GM06990 (cell line): ENCODE results near the gene ESR1.

Source experiments
- DNase-seq: peaks from one replicate; pipeline ENCODE4 v3.0.0-alpha.2; 2011; ENCODE audit not compliant: insufficient read length; ENCODE audit errors: extremely low read depth
- H3K27me3 ChIP-seq: replicated peaks from 2 replicates; pipeline ENCODE4 v1.6.0; 2011; ENCODE audit warnings: low read length; ENCODE audit not compliant: control insufficient read depth, insufficient read depth
- H3K36me3 ChIP-seq: 2 replicates; pipeline ENCODE4 v1.5.1; 2011; ENCODE audit warnings: low read length; ENCODE audit not compliant: control insufficient read depth, insufficient read depth
- H3K4me3 ChIP-seq: replicated peaks from 2 replicates; pipeline ENCODE4 v1.5.1; 2011; ENCODE audit warnings: low read depth, mild to moderate bottlenecking, control low read depth, low read length
- TF ChIP-seq, protein P1 (sequence below): IDR thresholded peaks from 2 replicates; pipeline ENCODE4 v1.5.1; 2011; ENCODE audit warnings: low read length, control low read depth, mild to moderate bottlenecking, inconsistent platforms; ENCODE audit not compliant: insufficient read depth, poor library complexity, severe bottlenecking

ESR1 gene

GRCh38 chr6:151805286-151805840 lies 2.1 kb upstream of the ESR1 start:
- TF ChIP-seq, protein P1, sequence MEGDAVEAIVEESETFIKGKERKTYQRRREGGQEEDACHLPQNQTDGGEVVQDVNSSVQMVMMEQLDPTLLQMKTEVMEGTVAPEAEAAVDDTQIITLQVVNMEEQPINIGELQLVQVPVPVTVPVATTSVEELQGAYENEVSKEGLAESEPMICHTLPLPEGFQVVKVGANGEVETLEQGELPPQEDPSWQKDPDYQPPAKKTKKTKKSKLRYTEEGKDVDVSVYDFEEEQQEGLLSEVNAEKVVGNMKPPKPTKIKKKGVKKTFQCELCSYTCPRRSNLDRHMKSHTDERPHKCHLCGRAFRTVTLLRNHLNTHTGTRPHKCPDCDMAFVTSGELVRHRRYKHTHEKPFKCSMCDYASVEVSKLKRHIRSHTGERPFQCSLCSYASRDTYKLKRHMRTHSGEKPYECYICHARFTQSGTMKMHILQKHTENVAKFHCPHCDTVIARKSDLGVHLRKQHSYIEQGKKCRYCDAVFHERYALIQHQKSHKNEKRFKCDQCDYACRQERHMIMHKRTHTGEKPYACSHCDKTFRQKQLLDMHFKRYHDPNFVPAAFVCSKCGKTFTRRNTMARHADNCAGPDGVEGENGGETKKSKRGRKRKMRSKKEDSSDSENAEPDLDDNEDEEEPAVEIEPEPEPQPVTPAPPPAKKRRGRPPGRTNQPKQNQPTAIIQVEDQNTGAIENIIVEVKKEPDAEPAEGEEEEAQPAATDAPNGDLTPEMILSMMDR = no peak
- no peak for DNase-seq
- Histone ChIP-seq H3K4me3 (no peak overlapping the region), H3K27me3 (peaks cover 4% of the 10 kb centered on the region; the same call in 1 of the 2 replicates), H3K36me3 (no peaks in the 10 kb centered on the region)

GRCh38 chr6:151806757-151807512 lies 547 bp upstream of the ESR1 start:
- H3K4me3 ChIP-seq = no peak overlapping the region
- no peaks in the 10 kb centered on the region for H3K36me3 ChIP-seq
- DNase-seq = no peak
- TF ChIP-seq, protein P1 = no peak
- peaks cover 4% of the 10 kb centered on the region; the same call in 1 of the 2 replicates for H3K27me3 ChIP-seq

DNA sequence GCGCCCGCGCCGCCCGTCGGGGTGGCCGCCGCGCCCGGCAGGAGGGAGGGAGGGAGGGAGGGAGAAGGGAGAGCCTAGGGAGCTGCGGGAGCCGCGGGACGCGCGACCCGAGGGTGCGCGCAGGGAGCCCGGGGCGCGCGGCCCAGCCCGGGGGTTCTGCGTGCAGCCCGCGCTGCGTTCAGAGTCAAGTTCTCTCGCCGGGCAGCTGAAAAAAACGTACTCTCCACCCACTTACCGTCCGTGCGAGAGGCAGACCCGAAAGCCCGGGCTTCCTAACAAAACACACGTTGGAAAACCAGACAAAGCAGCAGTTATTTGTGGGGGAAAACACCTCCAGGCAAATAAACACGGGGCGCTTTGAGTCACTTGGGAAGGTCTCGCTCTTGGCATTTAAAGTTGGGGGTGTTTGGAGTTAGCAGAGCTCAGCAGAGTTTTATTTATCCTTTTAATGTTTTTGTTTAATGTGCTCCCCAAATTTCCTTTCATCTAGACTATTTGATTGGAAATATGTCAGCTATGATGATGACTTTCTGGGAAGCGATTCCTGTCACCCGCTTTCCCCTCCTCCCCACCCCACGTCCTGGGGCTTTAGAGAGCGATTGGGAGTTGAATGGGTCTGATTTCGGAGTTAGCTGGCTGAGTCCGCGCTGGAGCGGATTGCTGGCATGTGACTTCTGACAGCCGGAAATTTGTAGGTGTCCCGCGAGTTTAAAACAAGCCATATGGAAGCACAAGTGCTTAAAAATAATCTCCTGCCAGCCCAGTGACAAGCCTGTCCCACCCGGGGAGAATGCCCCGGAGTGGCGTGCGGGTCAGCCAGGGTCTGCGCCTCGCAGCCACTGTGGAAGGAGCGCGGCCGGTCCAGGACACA lies 1.1 kb downstream of the ESR1 start:
- no peak for DNase-seq
- Histone ChIP-seq H3K36me3 (no peaks in the 10 kb centered on the region), H3K4me3 (no peak overlapping the region), H3K27me3 (peaks cover 4% of the 10 kb centered on the region; the same call in 1 of the 2 replicates)
- TF ChIP-seq, protein P1 = no peak

- Histone ChIP-seq H3K27me3 (peaks cover 5% of the 10 kb centered on the region), H3K36me3 (no peaks in the 10 kb centered on the region), H3K4me3 (no peak overlapping the region)
- TF ChIP-seq, protein P1 = no peak
- DNase-seq = no peak
These were observed 3.6 kb downstream of the ESR1 start for GRCh38 chr6:151811081-151811480.

DNA sequence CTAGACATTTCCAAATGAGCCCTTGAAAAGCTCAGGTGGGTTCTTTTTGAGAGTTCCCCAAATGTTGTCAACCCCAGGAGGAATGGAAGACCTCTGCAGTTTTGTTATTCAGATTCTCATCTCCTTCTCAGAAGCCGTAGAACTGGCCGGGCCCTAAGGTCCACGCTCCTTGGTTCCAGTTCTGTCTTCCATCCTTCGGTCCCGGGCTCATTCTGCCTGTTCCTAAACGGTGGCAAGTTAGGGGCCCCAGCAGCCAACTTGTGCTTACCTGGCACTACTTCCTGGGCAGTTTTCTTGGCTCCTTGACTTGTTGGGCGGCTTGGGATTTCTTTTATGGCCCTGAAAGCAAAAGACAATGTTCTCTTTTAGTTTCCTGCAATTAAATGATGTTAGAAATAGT lies 6.4 kb downstream of the ESR1 start:
- TF ChIP-seq, protein P1 = no peak
- H3K27me3 ChIP-seq = peaks cover 2% of the 10 kb centered on the region
- H3K36me3 ChIP-seq = no peaks in the 10 kb centered on the region
- no peak overlapping the region for H3K4me3 ChIP-seq
- DNase-seq = no peak
